OCI-LY1 (cell line): ENCODE data around the gene SLC12A8.

Experiments used
- H2AFZ ChIP-seq: fragments of 200-600 bp; sonication (generic), shearing (Covaris generic); 2 replicates; pipeline ENCODE4 v1.6.0; 2014; ENCODE audit warnings: antibody characterized with exemption, mild to moderate bottlenecking, low read length
- H3F3A ChIP-seq: fragments of 200-600 bp; sonication (generic), shearing (Covaris generic); 2 replicates; pipeline ENCODE4 v1.6.0; 2014; ENCODE audit warnings: mild to moderate bottlenecking, antibody characterized with exemption, low read length, moderate library complexity; ENCODE audit not compliant: insufficient read depth
- H3K27ac ChIP-seq: fragments of 200-600 bp; sonication (generic); 2 replicates; pipeline ENCODE4 v1.5.1; 2014; ENCODE audit warnings: low read length, mixed run types, mild to moderate bottlenecking, low read depth; ENCODE audit not compliant: poor library complexity, severe bottlenecking
- H3K27me3 ChIP-seq: fragments of 200-600 bp; sonication (generic); 2 replicates; pipeline ENCODE4 v1.6.0; 2014; ENCODE audit warnings: antibody characterized with exemption, mild to moderate bottlenecking, low read length, moderate library complexity; ENCODE audit not compliant: insufficient read depth
- H3K36me3 ChIP-seq: fragments of 200-600 bp; sonication (generic); 2 replicates; pipeline ENCODE4 v1.6.1; 2014; ENCODE audit warnings: mild to moderate bottlenecking, antibody characterized with exemption, low read length, moderate library complexity, mixed read lengths; ENCODE audit not compliant: insufficient read depth
- H3K4me1 ChIP-seq: fragments of 200-600 bp; sonication (generic); 2 replicates; pipeline ENCODE4 v1.5.1; 2014; ENCODE audit warnings: mild to moderate bottlenecking, low read length, moderate library complexity; ENCODE audit not compliant: insufficient read depth, severe bottlenecking
- H3K4me2 ChIP-seq: fragments of 200-600 bp; sonication (generic), shearing (Covaris generic); 2 replicates; pipeline ENCODE4 v1.6.1; 2014; ENCODE audit warnings: low read length
- H3K4me3 ChIP-seq: fragments of 200-600 bp; sonication (generic); 2 replicates; pipeline ENCODE4 v1.5.1; 2014; ENCODE audit warnings: low read length, low read depth, mild to moderate bottlenecking, mixed read lengths; ENCODE audit not compliant: poor library complexity, severe bottlenecking
- H3K79me2 ChIP-seq: fragments of 200-600 bp; shearing (Covaris generic); 2 replicates; pipeline ENCODE4 v1.6.1; 2016; ENCODE audit warnings: mixed run types, low read length, mixed read lengths; ENCODE audit not compliant: insufficient read depth
- H3K9ac ChIP-seq: fragments of 200-600 bp; sonication (generic), shearing (Covaris generic); 2 replicates; pipeline ENCODE4 v1.6.1; 2014; ENCODE audit warnings: mild to moderate bottlenecking, low read length, mixed read lengths
- H3K9me2 ChIP-seq: fragments of 200-600 bp; sonication (generic), shearing (Covaris generic); 2 replicates; pipeline ENCODE4 v1.6.1; 2014; ENCODE audit warnings: low read depth, mild to moderate bottlenecking, low read length, mixed read lengths
- H3K9me3 ChIP-seq: fragments of 200-600 bp; shearing (Covaris generic); 2 replicates; pipeline ENCODE4 v1.6.1; 2014; ENCODE audit warnings: low read length, mixed read lengths
- H4K20me1 ChIP-seq: fragments of 200-600 bp; sonication (generic), shearing (Covaris generic); 2 replicates; pipeline ENCODE4 v1.6.0; 2016; ENCODE audit warnings: mild to moderate bottlenecking, low read length; ENCODE audit not compliant: insufficient read depth
- CTCF ChIP-seq: fragments of 200-600 bp; sonication (generic), shearing (Covaris generic); IDR thresholded peaks from 2 replicates; pipeline ENCODE4 v1.5.1; 2017; ENCODE audit warnings: mild to moderate bottlenecking, antibody characterized with exemption, low read length, moderate library complexity, mixed read lengths
- EZH2 ChIP-seq: fragments of 200-600 bp; sonication (generic), shearing (Covaris generic); IDR thresholded peaks from 2 replicates; pipeline ENCODE4 v1.8.0; 2017; ENCODE audit warnings: borderline replicate concordance, mixed run types, mild to moderate bottlenecking, antibody characterized with exemption, low read length, moderate library complexity, mixed read lengths

The SLC12A8 gene

GRCh38 chr3:125219261-125219701 lies 6.7 kb upstream of the SLC12A8 start:
- Histone ChIP-seq H4K20me1 (no peaks in the 10 kb centered on the region), H3K27me3 (peaks cover 8% of the 10 kb centered on the region; the same call in 1 of the 2 replicates), H3K9ac (no peak overlapping the region), H3K4me1 (peaks cover 4% of the 10 kb centered on the region), H3F3A (no peaks in the 10 kb centered on the region), H3K4me2 (no peak overlapping the region), H3K9me2 (no peaks in the 10 kb centered on the region), H2AFZ (no peak overlapping the region), H3K4me3 (no peak overlapping the region), H3K27ac (no peak overlapping the region), H3K36me3 (no peaks in the 10 kb centered on the region), H3K79me2 (no peaks in the 10 kb centered on the region), H3K9me3 (no peaks in the 10 kb centered on the region)
- TF ChIP-seq CTCF (no peak), EZH2 (no peak)

- Histone ChIP-seq H3F3A (no peaks in the 10 kb centered on the region), H4K20me1 (no peaks in the 10 kb centered on the region), H3K36me3 (no peaks in the 10 kb centered on the region), H3K9me3 (no peaks in the 10 kb centered on the region), H3K4me1 (peaks cover 4% of the 10 kb centered on the region), H3K27ac (no peak overlapping the region), H3K9me2 (no peaks in the 10 kb centered on the region), H3K4me3 (no peak overlapping the region), H3K27me3 (peaks cover 10% of the 10 kb centered on the region; the same call in 1 of the 2 replicates), H3K79me2 (no peaks in the 10 kb centered on the region), H3K4me2 (no peak overlapping the region), H3K9ac (no peak overlapping the region), H2AFZ (no peak overlapping the region)
- TF ChIP-seq EZH2 (no peak), CTCF (no peak)
These were observed 2.2 kb upstream of the SLC12A8 start for GRCh38 chr3:125214738-125215137.

GRCh38 chr3:125213946-125214542 lies 1.5 kb upstream of the SLC12A8 start:
- H3K9ac ChIP-seq = no peak overlapping the region
- no peaks in the 10 kb centered on the region for H3K9me3 ChIP-seq
- no peak for TF ChIP-seq EZH2
- no peak for TF ChIP-seq CTCF
- H3K79me2 ChIP-seq = no peaks in the 10 kb centered on the region
- H3K27ac ChIP-seq = no peak overlapping the region
- peaks cover 4% of the 10 kb centered on the region for H3K4me1 ChIP-seq
- no peaks in the 10 kb centered on the region for H3K9me2 ChIP-seq
- peaks cover 10% of the 10 kb centered on the region; the same call in 1 of the 2 replicates for H3K27me3 ChIP-seq
- no peaks in the 10 kb centered on the region for H4K20me1 ChIP-seq
- no peak overlapping the region for H2AFZ ChIP-seq
- H3F3A ChIP-seq = no peaks in the 10 kb centered on the region
- H3K4me3 ChIP-seq = no peak overlapping the region
- no peak overlapping the region for H3K4me2 ChIP-seq
- no peaks in the 10 kb centered on the region for H3K36me3 ChIP-seq
